ENCODE data around the gene SRCAP. TPM values are rescaled to one million over a fixed set of nuclear protein-coding genes. Genes with fewer than 3 reads are reported as not detected.

SRCAP gene
- polyA plus RNA-seq = 10 to 100 TPM in 1 of 2 donors, 1 to 10 TPM in 1; 4.9 to 20.9 TPM

DNA sequence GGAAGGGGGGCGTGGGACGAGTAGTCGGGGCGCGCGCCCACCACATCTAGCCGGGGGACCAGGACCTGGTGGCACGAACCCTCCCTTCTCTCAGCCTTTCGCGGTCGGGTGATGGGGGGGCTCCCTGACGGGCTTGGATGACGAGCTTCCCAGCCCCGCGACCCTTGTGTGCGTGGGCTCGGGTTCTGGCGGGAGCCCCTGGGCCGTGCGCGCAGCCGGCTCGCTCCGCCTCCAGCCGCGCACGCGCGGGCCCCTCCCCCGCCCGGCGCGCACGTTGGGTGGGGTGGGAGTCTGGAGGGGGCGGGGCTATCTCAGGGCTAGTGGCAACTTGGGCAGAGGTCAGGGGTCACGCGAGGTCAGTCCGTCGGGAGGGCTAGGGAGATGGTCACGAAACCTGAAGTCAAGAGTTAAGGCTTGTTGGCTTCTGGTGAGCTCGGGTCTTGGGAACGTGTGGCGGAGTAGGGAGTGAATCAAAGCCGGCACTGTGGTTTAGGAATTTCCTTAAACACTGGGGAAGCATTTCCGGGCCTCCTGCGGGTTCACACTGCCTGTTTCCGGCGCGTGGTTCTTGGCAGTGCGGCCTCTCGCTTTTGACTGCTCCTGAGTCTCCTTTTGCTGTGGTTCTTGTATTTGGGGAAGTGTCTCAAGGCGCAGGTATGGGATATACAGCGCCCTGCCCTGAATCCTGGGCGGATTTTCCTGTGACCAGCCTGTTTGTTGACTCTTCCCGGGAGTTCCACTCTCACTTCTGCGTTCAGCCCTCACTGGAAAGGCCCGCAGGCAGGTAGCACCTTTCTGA is at the start of gene SRCAP:
Gene SRCAP (plus strand): TSS at position 356 of the 799 bp plus-strand sequence. CDS start 1,654 bp downstream, outside the sequence.
- no peaks in the 10 kb centered on the region for H3K4me1 ChIP-seq (ENCODE audit: control insufficient read depth in 2 of 2, insufficient read depth in 2 of 2, low read length in 1 of 2)
- peak within 1 kb of the TSS; percentile 80 to 100 for H3K4me3 ChIP-seq (ENCODE audit: low read depth in 1 of 2, low read length in 2 of 2)
- peak within 1 kb of the TSS; percentile 99 to 100 for H3K27ac ChIP-seq (ENCODE audit: low read depth in 2 of 2, low read length in 1 of 2)
- H3K27me3 ChIP-seq (ENCODE audit: control insufficient read depth in 1 of 2, insufficient read depth in 2 of 2, low read length in 2 of 2) = no peaks in the 10 kb centered on the region
- peaks cover 6 to 14% of the 10 kb centered on the region in 2 donors for H3K36me3 ChIP-seq (ENCODE audit: control insufficient read depth in 2 of 2, insufficient read depth in 2 of 2, low read length in 1 of 2)
- H3K9me3 ChIP-seq (ENCODE audit: control insufficient read depth in 2 of 2, insufficient read depth in 1 of 2, low read depth in 1 of 2, low read length in 1 of 2) = no peaks in the 10 kb centered on the region
- WGBS, 2 donors = 1% methylated on average over 57 of the region's 57 CpGs

DNA sequence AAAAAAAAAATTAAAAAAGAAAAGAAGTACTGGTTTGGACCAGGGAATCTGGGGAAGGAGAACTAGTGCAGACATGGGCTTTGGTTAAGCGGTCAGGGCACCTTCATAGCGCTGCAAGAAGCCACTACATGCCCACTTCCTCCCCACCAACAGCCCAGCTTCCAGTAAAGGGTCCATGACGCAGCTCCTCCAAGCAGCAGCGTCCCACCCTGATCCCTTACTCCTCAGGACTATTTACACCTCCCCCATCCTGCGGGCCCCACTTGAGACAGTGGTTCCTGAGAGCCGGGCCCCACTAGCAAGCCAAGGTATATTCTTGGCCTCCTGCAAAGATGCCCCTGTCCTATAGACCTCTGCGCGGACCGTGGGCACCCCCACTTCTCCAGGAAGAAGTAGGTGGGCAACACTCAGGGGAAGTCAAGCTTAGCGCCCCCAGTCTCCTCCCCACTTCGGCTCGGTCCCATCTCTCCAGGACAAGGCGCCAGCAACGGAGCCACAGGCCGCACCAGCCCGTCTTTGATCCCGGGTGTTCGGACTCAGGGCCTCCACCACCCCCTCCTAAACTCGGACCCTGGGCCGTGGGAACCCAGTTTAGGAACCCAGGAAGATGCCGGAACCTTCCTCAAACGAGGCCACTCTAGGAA is 49.1 kb upstream of the SRCAP start:
- peak overlapping the region; percentile 55 to 72 for H3K4me3 ChIP-seq (ENCODE audit: low read depth in 1 of 2, low read length in 2 of 2)
- WGBS, 2 donors = 30 to 33% methylated on average over 22 of the region's 22 CpGs
- peak overlapping the region; percentile 98 to 99 for H3K27ac ChIP-seq (ENCODE audit: low read depth in 2 of 2, low read length in 1 of 2)
- no peaks in the 10 kb centered on the region for H3K27me3 ChIP-seq (ENCODE audit: control insufficient read depth in 1 of 2, insufficient read depth in 2 of 2, low read length in 2 of 2)
- no peaks in the 10 kb centered on the region for H3K9me3 ChIP-seq (ENCODE audit: control insufficient read depth in 2 of 2, insufficient read depth in 1 of 2, low read depth in 1 of 2, low read length in 1 of 2)
- H3K4me1 ChIP-seq (ENCODE audit: control insufficient read depth in 2 of 2, insufficient read depth in 2 of 2, low read length in 1 of 2) = peaks cover 0 to 4% of the 10 kb centered on the region in 2 donors
- H3K36me3 ChIP-seq (ENCODE audit: control insufficient read depth in 2 of 2, insufficient read depth in 2 of 2, low read length in 1 of 2) = peaks cover 0 to 20% of the 10 kb centered on the region in 2 donors

DNA sequence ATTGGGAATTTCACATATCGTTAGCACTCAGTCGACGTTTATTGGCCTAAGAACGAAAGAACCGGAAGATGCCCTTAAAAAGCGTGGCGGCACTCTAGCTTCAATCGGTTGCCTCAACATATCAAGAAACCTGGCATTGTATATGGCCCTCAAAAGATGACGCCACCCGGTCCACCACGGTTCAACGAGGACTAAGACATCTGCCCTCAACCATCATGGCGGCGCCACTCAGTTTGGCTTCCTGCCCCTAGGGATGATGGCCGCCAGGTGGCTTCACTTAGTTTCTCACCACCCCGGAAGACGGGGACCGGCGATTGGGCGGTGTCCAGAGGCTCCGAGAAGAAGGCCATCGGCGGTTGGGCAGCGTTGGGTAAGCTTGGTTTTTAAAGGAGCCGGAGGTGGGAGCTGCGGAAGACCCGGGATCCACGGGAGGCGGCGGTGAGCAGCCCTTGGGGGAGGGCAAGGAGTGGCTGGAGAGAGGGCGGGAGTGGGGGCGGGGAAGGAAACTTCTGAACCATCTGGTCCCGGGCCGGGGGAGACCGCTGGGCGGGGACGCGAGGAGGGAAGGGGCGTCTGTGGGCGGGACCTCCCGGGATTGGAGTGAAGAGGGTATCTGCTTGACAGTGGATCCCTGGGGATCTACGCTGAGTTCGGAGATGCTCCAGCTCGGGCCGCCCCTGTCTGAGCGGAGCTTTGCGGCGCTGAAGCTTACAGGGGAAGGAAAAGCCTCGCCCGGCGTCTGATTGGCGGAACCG is 48.4 kb upstream of the SRCAP start, which contains the start of gene PRR14:
Gene PRR14 (plus strand): TSS at position 592 of the 755 bp plus-strand sequence. CDS start 686 bp downstream, outside the sequence.
- WGBS, 2 donors = 1% methylated on average over 52 to 53 of the region's 53 CpGs
- Histone ChIP-seq H3K27ac (ENCODE audit: low read depth in 2 of 2, low read length in 1 of 2) (peak within 1 kb of the TSS; percentile 98 to 99), H3K27me3 (ENCODE audit: control insufficient read depth in 1 of 2, insufficient read depth in 2 of 2, low read length in 2 of 2) (no peaks in the 10 kb centered on the region), H3K9me3 (ENCODE audit: control insufficient read depth in 2 of 2, insufficient read depth in 1 of 2, low read depth in 1 of 2, low read length in 1 of 2) (no peaks in the 10 kb centered on the region), H3K4me1 (ENCODE audit: control insufficient read depth in 2 of 2, insufficient read depth in 2 of 2, low read length in 1 of 2) (peaks cover 0 to 4% of the 10 kb centered on the region in 2 donors), H3K4me3 (ENCODE audit: low read depth in 1 of 2, low read length in 2 of 2) (peak within 1 kb of the TSS; percentile 72 to 78), H3K36me3 (ENCODE audit: control insufficient read depth in 2 of 2, insufficient read depth in 2 of 2, low read length in 1 of 2) (peaks cover 5 to 27% of the 10 kb centered on the region in 2 donors)

DNA sequence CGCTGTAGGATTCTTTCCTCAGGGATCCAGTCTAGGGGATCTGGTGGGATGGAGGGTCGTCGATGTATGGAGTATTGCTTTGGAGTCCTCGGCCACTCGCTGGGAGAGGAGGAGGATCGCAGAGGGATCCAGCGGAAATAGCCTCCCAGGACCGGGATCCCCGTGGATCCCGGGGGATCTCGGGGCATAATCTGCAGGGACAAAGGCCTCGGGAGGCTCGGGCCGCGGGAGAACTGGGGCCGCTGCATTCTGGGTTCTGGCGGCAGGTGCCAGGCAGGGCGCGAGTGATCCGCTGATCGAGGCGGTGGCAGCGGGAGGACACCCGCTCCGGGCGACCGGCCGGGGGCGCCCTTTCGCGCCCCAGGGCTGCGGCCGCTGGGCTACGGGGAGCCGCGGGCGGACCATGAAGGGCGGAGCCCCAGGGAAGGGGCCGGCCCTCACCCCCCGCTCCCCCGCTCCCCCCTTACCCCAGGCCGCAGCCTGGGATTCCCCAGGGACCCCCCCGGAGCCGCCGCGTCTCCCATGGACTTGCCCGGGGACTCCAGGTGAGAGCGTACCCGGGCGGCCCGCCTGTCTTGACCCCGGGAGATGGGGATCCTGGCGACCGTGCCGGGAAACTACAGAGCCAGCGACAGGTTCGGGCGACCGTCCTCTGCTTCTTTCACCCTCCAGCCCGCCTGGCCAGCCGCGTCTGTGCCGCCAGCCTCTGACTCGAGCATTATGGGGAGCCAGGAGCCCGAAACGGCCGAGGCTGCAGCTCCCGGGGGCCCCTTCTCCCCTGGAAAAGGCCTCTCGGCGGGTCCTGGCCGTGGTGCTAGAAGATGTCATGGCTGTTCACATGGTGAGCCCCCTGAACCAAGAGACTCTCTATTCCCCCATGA is 47.6 kb upstream of the SRCAP start:
- Histone ChIP-seq H3K27ac (ENCODE audit: low read depth in 2 of 2, low read length in 1 of 2) (peak overlapping the region; percentile 98 to 99), H3K9me3 (ENCODE audit: control insufficient read depth in 2 of 2, insufficient read depth in 1 of 2, low read depth in 1 of 2, low read length in 1 of 2) (no peaks in the 10 kb centered on the region), H3K4me1 (ENCODE audit: control insufficient read depth in 2 of 2, insufficient read depth in 2 of 2, low read length in 1 of 2) (peaks cover 0 to 4% of the 10 kb centered on the region in 2 donors), H3K27me3 (ENCODE audit: control insufficient read depth in 1 of 2, insufficient read depth in 2 of 2, low read length in 2 of 2) (no peaks in the 10 kb centered on the region), H3K4me3 (ENCODE audit: low read depth in 1 of 2, low read length in 2 of 2) (peak overlapping the region; percentile 72 to 78), H3K36me3 (ENCODE audit: control insufficient read depth in 2 of 2, insufficient read depth in 2 of 2, low read length in 1 of 2) (peaks cover 8 to 31% of the 10 kb centered on the region in 2 donors)
- WGBS, 2 donors = 1% methylated on average over 64 to 71 of the region's 71 CpGs

DNA sequence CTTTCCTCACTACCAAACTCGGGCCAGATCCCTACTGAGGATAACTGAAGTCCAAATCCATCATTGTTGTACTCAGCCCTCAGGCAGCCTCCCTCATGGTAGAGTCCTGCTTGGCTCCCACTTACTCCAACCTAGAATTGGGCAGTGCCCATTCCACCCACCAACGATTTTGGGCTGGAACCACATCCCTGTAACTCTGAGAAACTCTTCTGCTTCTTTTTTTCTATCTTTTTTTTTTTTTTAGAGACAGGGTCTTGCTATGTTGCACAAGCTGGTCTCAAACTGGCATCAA is 47.0 kb upstream of the SRCAP start:
- Histone ChIP-seq H3K4me3 (ENCODE audit: low read depth in 1 of 2, low read length in 2 of 2) (peak overlapping the region; percentile 66 to 72), H3K27me3 (ENCODE audit: control insufficient read depth in 1 of 2, insufficient read depth in 2 of 2, low read length in 2 of 2) (no peaks in the 10 kb centered on the region), H3K27ac (ENCODE audit: low read depth in 2 of 2, low read length in 1 of 2) (peak overlapping the region; percentile 98 to 99), H3K4me1 (ENCODE audit: control insufficient read depth in 2 of 2, insufficient read depth in 2 of 2, low read length in 1 of 2) (peaks cover 0 to 7% of the 10 kb centered on the region in 2 donors), H3K9me3 (ENCODE audit: control insufficient read depth in 2 of 2, insufficient read depth in 1 of 2, low read depth in 1 of 2, low read length in 1 of 2) (no peaks in the 10 kb centered on the region), H3K36me3 (ENCODE audit: control insufficient read depth in 2 of 2, insufficient read depth in 2 of 2, low read length in 1 of 2) (peaks cover 8 to 31% of the 10 kb centered on the region in 2 donors)
- WGBS, 2 donors = 9 to 14% methylated on average over 2 of the region's 2 CpGs

DNA sequence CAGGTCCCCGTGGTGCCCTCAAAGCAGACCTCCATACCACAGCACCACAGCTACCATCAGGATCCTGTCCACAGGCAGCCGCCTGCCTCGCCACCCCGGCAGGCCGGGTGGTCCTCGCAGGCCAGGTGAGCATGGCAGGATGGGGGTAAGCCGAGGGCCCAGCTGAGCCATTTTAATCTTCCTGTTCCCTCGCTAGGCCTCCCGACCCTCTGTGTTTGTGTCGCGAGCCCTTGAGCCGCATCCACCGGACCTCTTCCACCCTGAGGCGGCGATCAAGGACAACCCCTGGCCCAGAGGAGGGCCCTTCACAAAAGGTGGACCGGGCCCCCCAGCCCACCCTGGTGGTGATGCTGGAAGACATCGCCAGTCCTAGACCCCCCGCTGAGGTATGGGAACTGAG is 46.3 kb upstream of the SRCAP start:
- H3K4me1 ChIP-seq (ENCODE audit: control insufficient read depth in 2 of 2, insufficient read depth in 2 of 2, low read length in 1 of 2) = peaks cover 0 to 8% of the 10 kb centered on the region in 2 donors
- peaks cover 8 to 31% of the 10 kb centered on the region in 2 donors for H3K36me3 ChIP-seq (ENCODE audit: control insufficient read depth in 2 of 2, insufficient read depth in 2 of 2, low read length in 1 of 2)
- H3K9me3 ChIP-seq (ENCODE audit: control insufficient read depth in 2 of 2, insufficient read depth in 1 of 2, low read depth in 1 of 2, low read length in 1 of 2) = no peaks in the 10 kb centered on the region
- no peak overlapping the region for H3K27ac ChIP-seq (ENCODE audit: low read depth in 2 of 2, low read length in 1 of 2)
- no peak overlapping the region for H3K4me3 ChIP-seq (ENCODE audit: low read depth in 1 of 2, low read length in 2 of 2)
- 92% methylated on average over 18 of the region's 18 CpGs for WGBS, 2 donors
- H3K27me3 ChIP-seq (ENCODE audit: control insufficient read depth in 1 of 2, insufficient read depth in 2 of 2, low read length in 2 of 2) = no peaks in the 10 kb centered on the region

DNA sequence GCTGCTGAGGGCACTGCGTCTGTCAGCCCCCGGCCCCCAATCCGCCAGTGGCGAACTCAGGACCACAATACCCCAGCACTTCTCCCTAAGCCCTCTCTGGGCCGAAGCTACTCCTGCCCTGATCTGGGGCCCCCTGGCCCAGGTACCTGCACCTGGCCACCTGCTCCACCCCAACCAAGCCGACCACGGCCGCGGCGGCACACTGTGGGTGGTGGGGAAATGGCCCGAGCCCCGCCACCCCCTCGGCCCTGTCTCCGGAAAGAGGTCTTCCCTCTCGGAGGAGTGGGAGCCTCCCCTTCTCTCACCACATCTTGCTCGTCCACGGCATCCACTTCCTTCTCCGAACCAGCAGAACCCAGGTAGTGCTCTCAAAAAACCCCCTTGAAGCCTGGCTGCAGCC is 44.1 kb upstream of the SRCAP start:
- Histone ChIP-seq H3K36me3 (ENCODE audit: control insufficient read depth in 2 of 2, insufficient read depth in 2 of 2, low read length in 1 of 2) (peaks cover 8 to 31% of the 10 kb centered on the region in 2 donors), H3K4me1 (ENCODE audit: control insufficient read depth in 2 of 2, insufficient read depth in 2 of 2, low read length in 1 of 2) (peaks cover 0 to 6% of the 10 kb centered on the region in 2 donors), H3K9me3 (ENCODE audit: control insufficient read depth in 2 of 2, insufficient read depth in 1 of 2, low read depth in 1 of 2, low read length in 1 of 2) (no peaks in the 10 kb centered on the region), H3K27ac (ENCODE audit: low read depth in 2 of 2, low read length in 1 of 2) (no peak overlapping the region), H3K4me3 (ENCODE audit: low read depth in 1 of 2, low read length in 2 of 2) (no peak overlapping the region), H3K27me3 (ENCODE audit: control insufficient read depth in 1 of 2, insufficient read depth in 2 of 2, low read length in 2 of 2) (no peaks in the 10 kb centered on the region)
- 91 to 96% methylated on average over 14 to 18 of the region's 18 CpGs for WGBS, 2 donors

DNA sequence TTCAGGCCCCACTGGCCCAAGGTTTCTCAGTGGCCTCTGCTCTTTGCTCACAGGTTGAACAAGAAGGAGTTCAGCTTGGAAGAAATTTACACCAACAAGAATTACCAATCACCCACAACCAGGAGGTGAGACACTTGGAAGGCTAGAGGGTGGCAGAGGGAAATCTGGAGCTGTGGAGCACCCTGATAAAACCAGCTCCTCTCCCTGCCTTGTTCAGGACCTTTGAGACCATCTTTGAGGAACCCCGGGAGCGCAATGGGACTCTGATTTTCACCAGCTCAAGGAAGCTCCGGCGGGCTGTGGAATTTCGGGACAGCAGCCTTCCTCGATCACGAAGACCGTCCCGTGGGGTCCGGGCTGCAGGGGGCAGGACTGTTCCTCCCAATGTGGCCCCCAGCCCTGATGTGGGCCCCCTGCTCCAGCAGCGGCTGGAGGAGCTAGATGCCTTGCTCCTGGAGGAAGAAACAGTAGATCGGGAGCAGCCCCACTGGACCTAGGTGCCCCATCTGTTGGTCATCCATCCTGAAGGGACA is 43.1 kb upstream of the SRCAP start:
- no peak overlapping the region for H3K4me3 ChIP-seq (ENCODE audit: low read depth in 1 of 2, low read length in 2 of 2)
- peaks cover 0 to 7% of the 10 kb centered on the region in 2 donors for H3K4me1 ChIP-seq (ENCODE audit: control insufficient read depth in 2 of 2, insufficient read depth in 2 of 2, low read length in 1 of 2)
- no peaks in the 10 kb centered on the region for H3K27me3 ChIP-seq (ENCODE audit: control insufficient read depth in 1 of 2, insufficient read depth in 2 of 2, low read length in 2 of 2)
- H3K36me3 ChIP-seq (ENCODE audit: control insufficient read depth in 2 of 2, insufficient read depth in 2 of 2, low read length in 1 of 2) = peaks cover 8 to 32% of the 10 kb centered on the region in 2 donors
- WGBS, 2 donors = 96 to 97% methylated on average over 12 of the region's 12 CpGs
- H3K27ac ChIP-seq (ENCODE audit: low read depth in 2 of 2, low read length in 1 of 2) = peak overlapping the region in 1 of 2 donors; percentile 11
- H3K9me3 ChIP-seq (ENCODE audit: control insufficient read depth in 2 of 2, insufficient read depth in 1 of 2, low read depth in 1 of 2, low read length in 1 of 2) = no peaks in the 10 kb centered on the region

All from esophagus (tissue), 2 donors.